Hindlimb muscle (tissue), 1 donor: ENCODE results near the gene APOC1. TPM values are rescaled to one million over a fixed set of nuclear protein-coding genes. Genes with fewer than 3 reads are reported as not detected.
"Not testable (repeated sequence)": the region's sequence is repeated elsewhere in the genome, so short reads cannot be mapped to it uniquely, and the experiment has no call there.

ENCODE experiments used
- DNase-seq: peaks from one replicate; pipeline ENCODE4 v3.0.0-alpha.2; 2013
- polyA plus RNA-seq: library from polyadenylated mRNA; unstranded; fragments of 120-200 nt; gene quantifications from one replicate; pipeline ENCODE4 v1.2.1, GENCODE V29; 2013; ENCODE audit not compliant: insufficient read length

Gene APOC1
- polyA plus RNA-seq, 1 donor = 25.3 TPM

GRCh38 chr19:44913512-44914432 lies 636 bp upstream of the APOC1 start:
- not testable (repeated sequence) for DNase-seq

GRCh38 chr19:44924243-44924725 lies 9.9 kb downstream of the APOC1 start:
- DNase-seq = no peak

GRCh38 chr19:44925114-44925891 lies 10.9 kb downstream of the APOC1 start:
- peak; percentile 54 for DNase-seq

- DNase-seq = not testable (repeated sequence)
Observed at GRCh38 chr19:44926245-44927077, 12.1 kb downstream of the APOC1 start.

DNA sequence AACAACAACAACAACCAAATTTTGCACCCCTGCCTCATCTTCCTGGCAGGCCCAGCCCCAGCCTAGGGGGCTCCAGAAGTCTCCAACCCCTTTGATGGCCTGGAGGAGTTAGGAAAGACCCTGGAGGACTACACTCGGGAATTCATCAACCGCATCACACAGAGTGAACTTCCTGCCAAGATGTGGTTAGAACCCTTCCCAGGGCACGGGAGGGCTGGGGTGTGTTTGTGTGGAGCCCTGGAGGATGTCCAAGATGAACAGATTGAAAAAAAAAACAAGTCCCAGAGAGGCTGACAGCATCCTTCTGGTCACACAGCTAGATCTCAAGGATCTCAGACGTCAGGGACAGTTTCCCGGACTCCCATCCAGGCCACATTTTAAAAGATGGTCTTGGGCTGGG lies 13.3 kb downstream of the APOC1 start:
- DNase-seq = no peak

- DNase-seq = no peak
Observed at GRCh38 chr19:44930088-44930487, 15.7 kb downstream of the APOC1 start.

DNA sequence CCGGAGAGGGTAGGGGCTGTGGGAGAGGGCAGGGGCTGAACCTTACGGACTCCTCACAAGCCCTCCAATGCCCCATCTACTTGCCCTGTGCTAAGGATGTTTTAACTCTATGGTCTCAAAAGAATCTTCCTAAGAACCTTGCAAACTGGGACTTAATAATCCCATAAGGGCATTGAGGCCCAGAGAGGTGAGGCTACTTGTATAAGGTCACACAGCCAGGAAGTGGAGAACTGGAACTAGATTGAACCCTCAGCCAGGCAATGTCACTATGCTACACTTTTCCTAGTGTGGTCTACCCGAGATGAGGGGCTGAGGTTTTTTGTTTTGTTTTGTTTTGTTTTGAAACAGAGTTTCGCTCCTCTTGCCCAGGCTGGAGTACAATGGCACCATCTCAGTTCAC lies 17.1 kb downstream of the APOC1 start:
- no peak for DNase-seq

DNA sequence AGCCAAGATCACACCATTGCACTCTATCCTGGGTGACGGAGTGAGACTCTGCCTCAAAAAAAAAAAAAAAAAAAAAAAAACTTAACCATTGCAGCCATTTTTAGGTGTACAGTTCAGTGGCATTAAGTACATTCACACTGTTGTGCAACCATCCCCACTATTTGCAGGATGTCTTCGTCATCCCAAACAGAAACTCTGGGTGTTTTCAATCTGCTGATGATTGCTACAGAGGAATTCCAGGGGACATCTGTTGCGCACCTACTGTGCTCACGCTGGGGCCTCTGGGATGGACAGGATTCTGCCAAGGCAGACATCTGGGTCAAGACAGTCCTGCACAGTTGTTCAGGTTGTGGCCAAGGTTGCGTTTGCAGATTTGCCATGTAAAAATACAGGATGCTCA lies 25.3 kb downstream of the APOC1 start:
- no peak for DNase-seq

GRCh38 chr19:44942067-44942571 lies 27.7 kb downstream of the APOC1 start, which contains the start of gene APOC4:
TSS of gene APOC4 (plus strand) at chr19:44942237. CDS start at chr19:44942278, 41 bp downstream.
- no peak for DNase-seq

GRCh38 chr19:44943801-44944249 lies 29.4 kb downstream of the APOC1 start:
- no peak for DNase-seq

DNA sequence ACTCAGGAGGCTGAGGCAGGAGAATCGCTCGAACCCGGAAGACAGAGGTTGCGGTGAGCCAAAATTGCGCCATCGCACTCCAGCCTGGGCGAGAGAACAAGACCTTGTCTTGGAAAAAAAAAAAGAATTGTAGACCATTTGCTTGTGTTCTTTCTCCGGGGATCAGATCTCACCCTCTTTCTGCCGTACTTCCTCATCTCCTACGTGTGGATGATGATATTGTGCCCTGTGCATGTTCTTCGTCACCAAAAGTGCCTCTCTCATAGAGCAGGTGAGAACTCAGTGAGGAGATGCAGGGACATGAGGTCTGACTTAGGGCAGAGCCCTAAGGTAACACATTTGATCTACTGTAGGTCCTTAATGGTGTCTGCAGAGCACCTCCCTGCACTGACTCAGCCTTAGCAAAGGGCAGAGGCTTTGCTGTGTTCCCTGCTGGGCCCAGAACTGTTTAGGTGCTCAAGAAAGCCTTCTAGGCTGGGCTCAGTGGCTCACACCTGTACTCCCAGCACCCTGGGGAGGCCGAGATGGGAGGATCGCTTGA lies 32.7 kb downstream of the APOC1 start:
- DNase-seq = no peak

DNA sequence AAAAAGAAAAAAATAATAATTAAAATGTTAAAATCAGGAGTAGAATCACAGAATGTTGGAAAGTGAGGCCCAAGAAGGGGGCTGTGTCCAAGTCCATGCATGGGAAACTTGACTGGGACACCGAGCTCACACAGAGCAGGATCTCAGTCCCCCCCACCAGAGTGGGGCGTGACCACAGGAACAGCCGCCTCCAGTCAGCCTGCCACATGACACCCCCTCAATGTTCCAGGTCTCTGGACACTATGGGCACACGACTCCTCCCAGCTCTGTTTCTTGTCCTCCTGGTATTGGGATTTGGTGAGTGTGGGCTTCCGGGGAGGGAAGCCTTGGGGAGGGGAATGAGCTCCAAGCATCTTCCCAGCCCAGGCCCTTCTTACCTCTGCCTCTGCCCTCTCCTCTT lies 33.8 kb downstream of the APOC1 start:
- DNase-seq = no peak

DNA sequence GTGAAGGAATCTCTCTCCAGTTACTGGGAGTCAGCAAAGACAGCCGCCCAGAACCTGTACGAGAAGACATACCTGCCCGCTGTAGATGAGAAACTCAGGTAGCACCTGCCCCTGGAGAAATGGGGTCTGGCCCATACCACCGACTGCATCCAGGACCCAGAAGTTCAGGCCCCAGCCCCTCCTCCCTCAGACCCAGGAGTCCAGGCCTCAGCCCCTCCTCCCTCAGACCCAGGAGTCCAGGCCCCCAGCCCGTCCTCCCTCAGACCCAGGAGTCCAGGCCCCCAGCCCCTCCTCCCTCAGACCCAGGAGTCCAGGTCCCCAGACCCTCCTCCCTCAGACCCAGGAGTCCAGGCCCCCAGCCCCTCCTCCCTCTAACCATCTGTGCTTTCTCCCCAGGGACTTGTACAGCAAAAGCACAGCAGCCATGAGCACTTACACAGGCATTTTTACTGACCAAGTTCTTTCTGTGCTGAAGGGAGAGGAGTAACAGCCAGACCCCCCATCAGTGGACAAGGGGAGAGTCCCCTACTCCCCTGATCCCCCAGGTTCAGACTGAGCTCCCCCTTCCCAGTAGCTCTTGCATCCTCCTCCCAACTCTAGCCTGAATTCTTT lies 34.5 kb downstream of the APOC1 start:
- DNase-seq = no peak

DNA sequence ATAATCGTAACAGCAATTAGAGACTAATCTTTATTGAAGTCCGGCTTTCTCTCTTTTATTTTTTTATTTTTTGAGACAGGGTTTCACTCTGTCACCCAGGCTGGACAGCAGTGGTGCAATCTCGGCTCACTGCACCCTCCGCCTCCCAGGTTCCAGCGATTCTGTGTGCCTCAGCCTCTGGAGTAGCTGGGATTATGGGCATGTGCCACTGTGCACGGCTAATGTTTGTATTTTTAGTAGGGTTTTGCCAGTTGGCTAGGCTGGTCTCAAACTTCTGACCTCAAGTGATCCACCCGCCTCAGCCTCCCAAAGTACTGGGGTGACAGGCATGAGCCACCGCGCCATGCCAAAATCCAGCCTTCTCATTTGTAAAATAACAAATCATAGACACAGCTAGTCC lies 35.1 kb downstream of the APOC1 start:
- DNase-seq = no peak

- DNase-seq = peak; percentile 73
Observed at GRCh38 chr19:44951179-44952159, 37.1 kb downstream of the APOC1 start.

GRCh38 chr19:44954278-44954648 lies 39.9 kb downstream of the APOC1 start:
- no peak for DNase-seq

DNA sequence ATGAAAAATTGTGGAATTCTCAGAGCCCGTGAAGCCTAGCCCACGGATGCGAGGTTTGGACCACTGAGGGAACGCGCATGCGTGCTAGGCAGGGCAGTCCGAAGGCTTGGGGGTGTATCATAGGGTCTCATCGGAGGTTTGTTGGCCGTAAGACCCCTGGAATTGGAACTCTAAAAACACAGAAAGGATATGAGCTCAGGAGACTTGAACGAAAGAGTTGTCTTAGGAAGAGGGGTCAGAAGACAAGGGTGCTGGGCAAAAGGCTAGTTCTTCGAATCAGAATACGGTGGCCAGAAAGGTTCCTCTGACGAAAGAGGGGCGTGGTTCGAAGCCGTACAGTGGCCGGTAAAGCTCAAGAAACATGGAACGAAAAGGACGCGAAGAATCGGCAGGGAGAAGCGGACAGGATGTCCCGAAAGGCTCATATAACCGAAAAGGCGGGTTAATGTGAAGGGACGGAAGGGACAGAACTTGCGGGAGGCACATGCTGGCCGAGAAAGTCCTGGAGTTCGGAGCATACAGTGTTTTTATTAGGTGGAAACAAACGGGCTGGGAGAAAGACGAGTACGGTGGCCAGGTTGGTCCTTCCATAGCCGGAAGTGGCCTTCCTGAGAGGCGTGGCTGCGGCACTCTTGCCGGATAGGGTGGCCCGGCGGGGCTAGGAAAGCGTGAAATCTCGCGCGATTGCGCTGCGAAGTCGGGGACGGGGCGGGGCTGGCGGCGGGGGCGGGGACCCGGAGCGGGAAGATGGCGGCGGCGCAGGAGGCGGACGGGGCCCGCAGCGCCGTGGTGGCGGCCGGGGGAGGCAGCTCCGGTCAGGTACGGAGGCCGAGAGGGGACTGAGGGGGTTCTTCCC lies 40.5 kb downstream of the APOC1 start, which contains the start of gene CLPTM1:
TSS of gene CLPTM1 (plus strand) at position 732 of the 856 bp plus-strand sequence. CDS start at position 748, 16 bp downstream.
- DNase-seq = peak; percentile 97

DNA sequence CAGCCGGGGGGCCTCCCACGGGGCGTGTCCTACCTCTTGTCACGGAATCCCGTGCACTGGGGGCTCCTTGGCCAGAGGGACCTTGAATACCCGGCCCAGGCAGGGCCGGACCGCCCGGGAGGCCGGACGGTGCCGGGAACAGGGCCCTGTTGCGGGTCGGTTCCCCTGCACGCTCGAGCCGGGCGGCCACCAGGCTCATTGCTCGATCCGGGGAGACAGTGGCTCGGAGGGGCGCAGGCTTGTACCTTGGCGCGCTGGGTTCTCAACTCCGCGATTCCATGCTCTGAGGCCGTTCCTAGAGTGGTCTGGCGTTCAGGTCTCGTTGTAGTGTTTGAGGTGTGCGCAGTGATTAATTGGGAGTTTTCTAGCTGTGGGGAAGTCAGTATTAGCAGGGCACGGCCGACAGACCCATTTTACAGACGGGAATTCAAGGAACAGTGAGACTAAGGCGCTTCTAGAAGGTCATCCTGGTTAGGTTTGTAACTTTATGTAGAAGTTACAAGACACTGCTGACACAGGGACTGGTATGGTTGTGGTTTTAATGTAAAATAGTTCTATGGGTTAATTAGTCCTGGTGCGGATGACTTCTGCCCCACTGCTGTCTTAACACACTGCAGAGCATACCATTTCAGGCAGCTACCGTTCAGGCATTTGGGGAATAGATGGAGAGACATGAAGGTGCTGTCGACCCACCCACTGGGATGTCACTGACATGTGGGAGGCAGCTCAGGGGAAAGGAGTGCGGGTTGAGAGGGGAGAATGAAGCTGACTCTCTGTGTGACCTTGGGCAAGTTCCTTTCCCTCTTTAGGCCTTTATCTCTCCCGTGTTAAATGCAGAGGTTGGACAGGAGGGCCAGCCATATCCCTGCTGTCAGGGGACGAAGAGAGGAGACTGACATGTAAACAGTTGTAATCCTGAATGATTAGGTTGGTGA lies 41.4 kb downstream of the APOC1 start:
- DNase-seq = no peak
